LNCaP clone FGC (cell line): ENCODE results near the gene FYN.

Experiments
- DNase-seq: peaks from one replicate; pipeline ENCODE4 v3.0.0-alpha.2; 2011; ENCODE audit warnings: low read depth
- H3K4me3 ChIP-seq: 2 replicates; pipeline ENCODE4 v1.5.1; 2011; ENCODE audit warnings: mild to moderate bottlenecking, low read depth, low read length, control low read depth
- TF ChIP-seq, protein P1 (sequence below): IDR thresholded peaks from 2 replicates; pipeline ENCODE4 v1.5.1; 2012; ENCODE audit warnings: mild to moderate bottlenecking; ENCODE audit not compliant: control insufficient read depth, insufficient read depth; ENCODE audit errors: extremely low read depth

The FYN gene

DNA sequence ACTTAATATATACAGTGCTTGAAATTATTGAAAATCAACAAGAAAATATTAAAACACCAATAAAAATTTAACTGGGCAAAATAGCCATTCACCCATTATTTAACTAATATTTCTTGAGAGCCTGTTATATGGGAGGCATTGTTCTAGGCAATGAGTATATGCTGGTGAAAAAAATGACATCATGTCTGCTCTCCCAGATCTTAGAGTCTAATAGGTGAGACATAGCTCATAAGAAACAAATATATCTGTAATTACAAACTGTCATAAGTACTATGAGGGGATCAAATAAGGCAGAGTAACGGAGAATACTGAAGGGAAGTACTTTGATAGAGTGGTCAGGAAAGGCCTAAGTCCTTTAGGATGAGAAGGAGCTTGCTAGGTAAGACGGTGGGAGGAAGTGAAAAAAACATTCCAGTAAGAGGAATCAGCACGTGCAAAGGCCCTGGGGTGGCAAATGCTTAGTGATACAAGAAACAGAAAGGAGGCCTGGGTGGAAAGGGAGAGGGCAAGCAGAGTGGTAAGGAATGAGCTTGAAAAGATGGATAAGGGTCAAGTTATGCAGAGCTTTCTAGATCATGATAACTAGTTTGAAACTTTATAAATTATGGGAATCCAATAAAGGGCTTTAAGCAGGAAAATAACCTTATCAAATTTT, 12.2 kb upstream of the FYN start:
- TF ChIP-seq, protein P1, sequence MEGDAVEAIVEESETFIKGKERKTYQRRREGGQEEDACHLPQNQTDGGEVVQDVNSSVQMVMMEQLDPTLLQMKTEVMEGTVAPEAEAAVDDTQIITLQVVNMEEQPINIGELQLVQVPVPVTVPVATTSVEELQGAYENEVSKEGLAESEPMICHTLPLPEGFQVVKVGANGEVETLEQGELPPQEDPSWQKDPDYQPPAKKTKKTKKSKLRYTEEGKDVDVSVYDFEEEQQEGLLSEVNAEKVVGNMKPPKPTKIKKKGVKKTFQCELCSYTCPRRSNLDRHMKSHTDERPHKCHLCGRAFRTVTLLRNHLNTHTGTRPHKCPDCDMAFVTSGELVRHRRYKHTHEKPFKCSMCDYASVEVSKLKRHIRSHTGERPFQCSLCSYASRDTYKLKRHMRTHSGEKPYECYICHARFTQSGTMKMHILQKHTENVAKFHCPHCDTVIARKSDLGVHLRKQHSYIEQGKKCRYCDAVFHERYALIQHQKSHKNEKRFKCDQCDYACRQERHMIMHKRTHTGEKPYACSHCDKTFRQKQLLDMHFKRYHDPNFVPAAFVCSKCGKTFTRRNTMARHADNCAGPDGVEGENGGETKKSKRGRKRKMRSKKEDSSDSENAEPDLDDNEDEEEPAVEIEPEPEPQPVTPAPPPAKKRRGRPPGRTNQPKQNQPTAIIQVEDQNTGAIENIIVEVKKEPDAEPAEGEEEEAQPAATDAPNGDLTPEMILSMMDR = no peak
- DNase-seq = no peak
- H3K4me3 ChIP-seq = no peak overlapping the region

DNA sequence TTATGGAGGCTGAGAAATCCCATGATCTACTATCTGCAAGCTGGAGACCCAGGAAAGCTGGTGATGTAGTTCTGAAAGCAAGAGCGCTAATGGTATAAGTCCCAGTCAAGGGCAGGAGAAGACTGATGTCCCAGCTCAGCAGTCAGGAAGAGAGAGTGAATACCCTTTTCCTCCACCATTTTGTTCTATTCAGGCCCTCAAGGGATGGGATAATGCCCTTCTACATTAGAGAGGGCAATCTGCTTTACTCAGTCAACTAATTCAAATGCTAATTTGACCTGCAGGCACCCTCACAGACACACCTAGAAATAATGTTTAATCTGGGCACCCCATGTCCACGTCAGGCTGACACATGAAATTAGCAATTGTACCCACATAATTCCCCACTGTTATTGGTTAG, 10.8 kb upstream of the FYN start:
- no peak for DNase-seq
- H3K4me3 ChIP-seq = no peak overlapping the region
- TF ChIP-seq, protein P1 = no peak

DNA sequence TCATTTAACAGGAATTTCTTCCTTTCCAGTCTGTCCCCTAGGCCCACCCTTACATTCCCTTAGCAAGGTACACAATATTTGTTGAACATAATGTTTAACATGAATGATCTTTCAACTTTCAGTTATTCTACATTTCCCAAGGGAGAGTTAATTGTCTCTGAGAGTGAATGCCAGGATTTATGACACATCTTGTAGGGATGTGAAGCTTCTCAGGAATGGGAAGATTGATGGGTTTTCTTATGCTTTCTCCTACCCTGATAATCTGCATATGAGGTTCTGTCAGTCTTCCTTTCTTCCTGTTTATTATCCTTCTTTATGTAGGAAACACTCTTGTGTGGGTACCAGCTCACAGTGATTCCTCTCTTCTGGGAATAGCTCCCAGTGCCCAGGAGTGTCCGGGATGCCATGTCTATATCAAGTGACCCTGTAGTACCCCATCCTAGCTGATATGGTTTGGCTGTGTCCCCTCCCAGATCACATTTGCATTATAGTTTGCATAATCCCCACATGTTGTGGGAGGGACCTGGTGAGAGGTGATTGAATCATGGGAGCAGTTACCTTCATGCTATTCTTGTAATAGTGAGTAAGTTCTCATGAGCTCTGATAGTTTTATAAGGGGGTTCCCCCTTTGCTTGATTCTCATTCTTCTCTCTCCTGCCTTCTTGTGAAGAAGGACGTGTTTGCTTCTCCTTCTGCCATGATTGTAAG, 7.1 kb upstream of the FYN start:
- no peak for DNase-seq

DNA sequence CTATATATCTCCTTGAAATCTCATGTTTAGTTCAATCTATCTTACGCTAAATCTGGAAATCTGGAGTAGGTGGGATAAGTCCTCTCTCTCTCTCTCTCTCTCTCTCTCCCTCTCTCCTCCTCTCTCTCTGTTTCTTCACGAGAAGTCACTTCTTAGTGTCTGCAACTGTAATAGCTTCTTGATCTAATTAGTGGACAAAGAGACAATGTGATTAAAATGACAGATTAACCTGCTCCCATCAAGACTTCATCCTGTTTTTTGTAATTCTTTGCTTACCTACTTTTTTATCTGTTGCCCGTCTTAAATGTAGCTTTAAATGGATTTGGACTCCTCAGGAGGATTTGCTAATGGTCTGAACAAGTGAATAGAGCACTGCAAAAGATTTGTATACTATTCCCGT, 2.5 kb upstream of the FYN start:
- no peak for DNase-seq
- TF ChIP-seq, protein P1 = no peak

More for the DNA sequence above, 7.1 kb upstream of the FYN start:
- TF ChIP-seq, protein P1 = no peak
- H3K4me3 ChIP-seq = no peak overlapping the region

DNA sequence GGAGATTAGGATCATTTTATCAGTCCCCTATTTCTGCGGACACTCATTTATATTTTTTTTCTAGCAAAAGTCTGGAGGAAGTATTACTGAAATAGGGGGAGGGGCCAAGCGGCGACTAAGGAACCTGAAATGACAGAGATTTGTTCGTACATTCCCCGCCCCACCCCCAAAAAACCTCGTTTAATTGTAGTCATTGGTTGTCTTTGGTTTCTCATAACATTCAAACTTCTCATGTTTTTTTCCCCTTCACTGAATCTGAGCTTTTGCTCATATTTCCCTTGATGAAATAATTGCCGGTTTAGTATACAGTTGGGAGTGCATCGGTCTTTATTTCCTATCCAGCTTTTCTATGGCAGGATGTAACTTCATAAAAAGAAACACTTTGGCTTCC, 768 bp upstream of the FYN start:
- DNase-seq = no peak
- H3K4me3 ChIP-seq = peak overlapping the region; percentile 48
- TF ChIP-seq, protein P1 = no peak

More for the DNA sequence above, 2.5 kb upstream of the FYN start:
- H3K4me3 ChIP-seq = no peak overlapping the region

DNA sequence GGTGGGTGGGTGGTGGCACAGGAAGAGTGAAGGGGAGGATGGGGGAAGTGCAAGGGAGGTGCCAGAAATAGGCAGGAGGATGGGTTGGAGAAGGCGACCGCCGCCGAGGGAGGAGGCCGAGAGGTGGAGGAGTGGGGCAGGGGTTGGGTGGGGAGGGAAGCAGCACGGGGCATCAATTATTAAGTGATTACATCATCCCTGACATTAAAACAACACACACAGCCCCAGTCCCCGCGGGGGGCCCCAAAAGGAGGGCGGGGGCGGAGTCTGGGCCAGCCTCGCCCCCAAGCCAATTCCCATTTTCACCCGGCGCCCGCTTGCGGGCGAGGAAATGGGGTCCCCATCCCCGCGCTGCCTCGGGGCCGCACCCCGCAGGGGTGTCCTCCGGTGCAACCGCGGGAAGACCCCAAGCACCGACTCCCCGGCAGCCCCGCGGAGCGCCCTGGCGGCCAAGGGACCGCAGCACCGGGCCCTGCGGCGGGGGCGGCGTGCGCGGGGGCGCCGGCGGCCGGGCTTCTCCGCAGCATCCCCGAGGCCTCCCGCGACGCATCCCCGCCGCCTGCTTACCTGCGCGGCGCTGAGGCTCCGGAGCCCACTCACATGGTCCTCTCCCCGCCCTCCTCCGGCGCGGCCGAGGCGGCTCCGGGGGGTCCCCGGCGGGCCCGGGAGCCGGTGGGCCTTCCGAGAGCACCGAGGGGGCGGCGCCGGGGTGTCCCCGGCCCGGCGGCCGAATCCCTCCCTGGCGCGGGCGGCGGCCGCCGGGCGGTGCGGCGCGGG, 663 bp downstream of the FYN start:
- DNase-seq = no peak
- TF ChIP-seq, protein P1 = 0 out of 2 replicates have a peak, but pooled peaks have one; percentile 4
- H3K4me3 ChIP-seq = no peak overlapping the region
